NT2/D1 (cell line): ENCODE measurements around the gene FNDC3B.

Source experiments
- YY1 ChIP-seq: IDR thresholded peaks from 2 replicates; pipeline ENCODE4 v1.6.1; 2011; ENCODE audit not compliant: insufficient read length, insufficient read depth
- ZNF274 ChIP-seq: IDR thresholded peaks from 2 replicates; pipeline ENCODE4 v1.6.1; 2011; ENCODE audit warnings: mild to moderate bottlenecking, low read depth, low read length

- TF ChIP-seq YY1 (no peak), ZNF274 (no peak)
These were observed 18.2 kb upstream of the FNDC3B start for GRCh38 chr3:172021164-172021563.
